HepG2 (cell line): ENCODE data around the gene RGS19. TPM values are rescaled to one million over a fixed set of nuclear protein-coding genes. Genes with fewer than 3 reads are reported as not detected.

ENCODE experiments used
- AGO2 ChIP-seq: fragments of 200-400 bp; formaldehyde crosslinking; optimal IDR thresholded peaks from 2 replicates; pipeline ENCODE3; 2017; ENCODE audit warnings: mild to moderate bottlenecking, low read depth, low read length, moderate library complexity
- ARID3A ChIP-seq: IDR thresholded peaks from 2 replicates; pipeline ENCODE4 v1.6.1; 2012; ENCODE audit warnings: low read depth, low read length, improper control_type of control experiment
- BATF2 ChIP-seq: sonication (generic); formaldehyde crosslinking; IDR thresholded peaks from 2 replicates; pipeline ENCODE4 v1.8.0; 2022; ENCODE audit warnings: mild to moderate bottlenecking, missing genetic modification reagents, moderate library complexity
- KMT2A ChIP-seq: sonication (generic); formaldehyde crosslinking; IDR thresholded peaks from 2 replicates; pipeline ENCODE4 v1.4.0; 2020; ENCODE audit warnings: missing genetic modification reagents
- MTA3 ChIP-seq: sonication (generic); formaldehyde crosslinking; IDR thresholded peaks from 2 replicates; pipeline ENCODE4 v1.4.0; 2020; ENCODE audit warnings: missing genetic modification reagents
- NFE2L2 ChIP-seq: fragments of 150-350 bp; IDR thresholded peaks from 2 replicates; pipeline ENCODE4 v1.6.1; 2014; ENCODE audit warnings: low read length
- PCBP1 ChIP-seq: fragments of 200-400 bp; formaldehyde crosslinking; IDR thresholded peaks from 2 replicates; pipeline ENCODE4 v1.6.1; 2017; ENCODE audit warnings: mild to moderate bottlenecking, low read depth, low read length, borderline replicate concordance
- PHF21A ChIP-seq: sonication (generic); formaldehyde crosslinking; IDR thresholded peaks from 2 replicates; pipeline ENCODE4 v1.5.0; 2020; ENCODE audit warnings: mild to moderate bottlenecking, missing genetic modification reagents
- REL ChIP-seq: sonication (generic); formaldehyde crosslinking; conservative IDR thresholded peaks from 2 replicates; pipeline ENCODE4 v1.8.0; 2022; ENCODE audit warnings: mild to moderate bottlenecking, missing genetic modification reagents, moderate library complexity
- RFX5 ChIP-seq: IDR thresholded peaks from 2 replicates; pipeline ENCODE4 v1.6.1; 2011; ENCODE audit warnings: low read depth, low read length, improper control_type of control experiment
- SALL2 ChIP-seq: sonication (generic); formaldehyde crosslinking; IDR thresholded peaks from 2 replicates; pipeline ENCODE4 v1.8.1; 2023; ENCODE audit warnings: mild to moderate bottlenecking, missing genetic modification reagents, inconsistent platforms
- SMARCC2 ChIP-seq: fragments of 450-650 bp; IDR thresholded peaks from 2 replicates; pipeline ENCODE4 v1.6.1; 2017; ENCODE audit warnings: antibody characterized with exemption, mild to moderate bottlenecking
- SRSF1 ChIP-seq: fragments of 200-400 bp; formaldehyde crosslinking; optimal IDR thresholded peaks from 2 replicates; pipeline ENCODE3; 2017; ENCODE audit warnings: mild to moderate bottlenecking, low read depth, low read length, moderate library complexity
- TP53 ChIP-seq: sonication (generic); formaldehyde crosslinking; conservative IDR thresholded peaks from 2 replicates; pipeline ENCODE4 v1.4.0; 2020; ENCODE audit warnings: missing genetic modification reagents
- ZMYM4 ChIP-seq: sonication (generic); formaldehyde crosslinking; IDR thresholded peaks from 2 replicates; pipeline ENCODE4 v1.8.1; 2023; ENCODE audit warnings: mild to moderate bottlenecking, missing genetic modification reagents
- ZNF225 ChIP-seq: sonication (generic); formaldehyde crosslinking; IDR thresholded peaks from 2 replicates; pipeline ENCODE4 v1.4.0; 2020; ENCODE audit warnings: mild to moderate bottlenecking, missing genetic modification reagents
- ZNF234 ChIP-seq: sonication (generic); formaldehyde crosslinking; conservative IDR thresholded peaks from 2 replicates; pipeline ENCODE4 v1.5.1; 2020; ENCODE audit warnings: mild to moderate bottlenecking, missing genetic modification reagents
- ZNF235 ChIP-seq: sonication (generic); formaldehyde crosslinking; IDR thresholded peaks from 2 replicates; pipeline ENCODE4 v1.8.1; 2023; ENCODE audit warnings: mild to moderate bottlenecking, missing genetic modification reagents, borderline replicate concordance
- ZNF484 ChIP-seq: sonication (generic); formaldehyde crosslinking; IDR thresholded peaks from 2 replicates; pipeline ENCODE4 v1.5.1; 2020; ENCODE audit warnings: mild to moderate bottlenecking, low read depth, missing genetic modification reagents, borderline replicate concordance
- ZNF572 ChIP-seq: sonication (generic); formaldehyde crosslinking; IDR thresholded peaks from 2 replicates; pipeline ENCODE4 v1.5.1; 2020; ENCODE audit warnings: mild to moderate bottlenecking, missing genetic modification reagents
- ZNF691 ChIP-seq: sonication (generic); formaldehyde crosslinking; IDR thresholded peaks from 2 replicates; pipeline ENCODE4 v1.4.0; 2020; ENCODE audit warnings: missing genetic modification reagents, low read depth, mild to moderate bottlenecking, borderline replicate concordance
- ZNF7 ChIP-seq: IDR thresholded peaks from 2 replicates; pipeline ENCODE4 v1.6.1; 2016; ENCODE audit warnings: missing biosample characterization, missing genetic modification reagents
- ZNF713 ChIP-seq: sonication (generic); formaldehyde crosslinking; IDR thresholded peaks from 2 replicates; pipeline ENCODE4 v1.4.0; 2020; ENCODE audit warnings: mild to moderate bottlenecking, missing genetic modification reagents
- ZNF720 ChIP-seq: sonication (generic); formaldehyde crosslinking; IDR thresholded peaks from 2 replicates; pipeline ENCODE4 v1.4.0; 2020; ENCODE audit warnings: missing genetic modification reagents
- ZNF766 ChIP-seq: sonication (generic); formaldehyde crosslinking; IDR thresholded peaks from 2 replicates; pipeline ENCODE4 v1.5.0; 2020; ENCODE audit warnings: missing genetic modification reagents, borderline replicate concordance
- ZSCAN20 ChIP-seq: sonication (generic); formaldehyde crosslinking; IDR thresholded peaks from 2 replicates; pipeline ENCODE4 v1.4.0; 2020; ENCODE audit warnings: missing genetic modification reagents, mild to moderate bottlenecking, borderline replicate concordance
- polyA plus RNA-seq, 8 experiments: library from polyadenylated mRNA; depleted of rRNA in 3 of 8; stranded (reverse) in 7 of 8; unstranded in 1 of 8; fragments of >200 nt; fragmentation: Illumina TruSeq in 4 of 8; extraction: Trizol in 4 of 8; gene quantifications; 2 replicates each; pipeline versions ENCODE4 v1.2.1 to v1.2.3, GENCODE V29; 2011 to 2016; ENCODE audit warnings: low read depth in 4 of 8, missing spikeins in 1 of 8, mixed read lengths in 1 of 8; ENCODE audit not compliant: insufficient read depth in 1 of 8
- total RNA-seq, 5 experiments: library from RNA; depleted of rRNA; stranded (reverse); fragments of >200 nt; fragmentation: Illumina TruSeq; extraction: Trizol; gene quantifications; 2 replicates each; pipeline ENCODE4 v1.2.3, GENCODE V29; 2016; ENCODE audit warnings: low read depth in 1 of 5

RGS19 gene
- total and polyA plus RNA-seq, 2 of the 13 experiments (the other 11 are each of a cell fraction or from before 2014, with no cell fraction given) = 10.7 to 11.9 TPM

GRCh38 chr20:64036346-64037198 lies 42.7 kb downstream of the RGS19 start (continued):
- TF ChIP-seq TP53 (CRISPR knock-in tag) = 0 out of 2 replicates have a peak, but pooled peaks have one; percentile 4
- peak; percentile 86 for TF ChIP-seq SRSF1
- no peak for TF ChIP-seq ZNF766 (CRISPR knock-in tag)
- peak; percentile 70; the same call in 1 of the 2 replicates for TF ChIP-seq ZNF572
- no peak for TF ChIP-seq KMT2A (CRISPR knock-in tag)
- TF ChIP-seq BATF2 = peak; percentile 16; the same call in 1 of the 2 replicates
- 0 out of 2 replicates have a peak, but pooled peaks have one; percentile 22 for TF ChIP-seq ZNF720
- TF ChIP-seq ZSCAN20 (CRISPR knock-in tag) = no peak
- no peak for TF ChIP-seq RFX5
- peak; percentile 98 for TF ChIP-seq AGO2
- TF ChIP-seq PHF21A (CRISPR knock-in tag) = peak; percentile 13; the same call in 1 of the 2 replicates
- no peak for TF ChIP-seq SMARCC2
- no peak for TF ChIP-seq ARID3A
- peak; percentile 72; the same call in 1 of the 2 replicates for TF ChIP-seq ZMYM4 (CRISPR knock-in tag)
- TF ChIP-seq ZNF225 (CRISPR knock-in tag) = no peak; the same call in 1 of the 2 replicates
- TF ChIP-seq MTA3 (CRISPR knock-in tag) = peak; percentile 0; the same call in 1 of the 2 replicates
- TF ChIP-seq PCBP1 = peak; percentile 55; the same call in 1 of the 2 replicates
- peak; percentile 96 for TF ChIP-seq NFE2L2
- 0 out of 2 replicates have a peak, but pooled peaks have one; percentile 35 for TF ChIP-seq REL (CRISPR knock-in tag)
- no peak for TF ChIP-seq SALL2
- peak; percentile 6; the same call in 1 of the 2 replicates for TF ChIP-seq ZNF484
- no peak for TF ChIP-seq ZNF691 (CRISPR knock-in tag)
- TF ChIP-seq ZNF7 = no peak
- TF ChIP-seq ZNF234 (CRISPR knock-in tag) = no peak
- 0 out of 2 replicates have a peak, but pooled peaks have one; percentile 54 for TF ChIP-seq ZNF713 (CRISPR knock-in tag)
- TF ChIP-seq ZNF235 (CRISPR knock-in tag) = peak; percentile 98
